ENCODE measurements around the gene SMYD3. TPM values are rescaled to one million over a fixed set of nuclear protein-coding genes. Genes with fewer than 3 reads are reported as not detected.

The SMYD3 gene
- total RNA-seq, 3 donors from 2014 or later (not counting 1 experiment from before 2014, with no cell fraction given), result 43.6 to 48.0 (median 46.1) TPM

DNA sequence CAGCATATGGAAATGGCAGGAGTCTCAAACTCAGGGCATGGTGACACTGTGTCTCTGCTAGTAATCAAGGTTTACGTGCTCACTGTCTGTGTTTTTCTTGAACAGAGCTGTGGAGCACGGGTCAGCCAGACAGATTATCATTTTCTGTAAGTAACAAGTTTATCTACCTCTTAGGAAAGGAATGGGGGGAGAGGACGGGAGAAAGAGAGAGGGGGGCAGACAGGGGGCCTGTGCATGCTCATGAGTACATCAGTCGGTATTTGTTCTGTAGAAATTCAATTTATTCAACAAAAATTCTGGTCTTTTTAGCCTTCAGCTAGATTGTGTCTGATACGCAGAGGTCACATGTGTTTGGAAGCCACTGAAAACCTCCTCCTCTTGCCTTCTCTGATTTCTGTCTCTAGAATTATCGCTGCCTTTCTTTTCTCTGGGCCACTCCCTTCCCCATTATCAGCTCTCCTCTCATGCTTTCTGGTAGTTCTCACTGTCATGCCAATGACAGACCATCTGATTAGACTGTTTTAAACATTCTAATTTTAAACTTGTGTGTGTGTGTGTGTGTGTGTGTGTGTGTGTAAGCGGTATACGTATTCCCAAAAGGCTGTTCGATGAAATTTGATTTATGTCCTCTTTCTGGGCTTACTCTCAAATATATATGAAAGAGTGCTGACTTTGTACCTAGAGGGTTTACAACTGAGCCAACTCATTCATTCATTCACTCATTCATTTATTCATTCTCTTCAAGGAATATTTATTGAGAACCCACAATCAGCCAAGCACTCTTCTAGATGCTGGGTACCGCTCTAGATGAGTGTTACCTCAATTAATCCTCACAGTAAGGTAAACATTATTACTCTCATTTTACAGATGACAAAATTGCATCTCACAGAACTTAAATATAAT lies 715.4 kb downstream of the SMYD3 start:
- Histone ChIP-seq H3K27me3 (ENCODE audit: control insufficient read depth, insufficient read depth, low read length) (no peaks in the 10 kb centered on the region), H3K4me1 (ENCODE audit: control insufficient read depth, insufficient read depth, low read length) (no peaks in the 10 kb centered on the region), H3K36me3 (ENCODE audit: control insufficient read depth, insufficient read depth, low read length) (no peaks in the 10 kb centered on the region), H3K9me3 (ENCODE audit: control insufficient read depth, insufficient read depth, low read length) (no peaks in the 10 kb centered on the region), H3K4me3 (ENCODE audit: low read length) (no peak overlapping the region), H3K27ac (ENCODE audit: low read length) (no peak overlapping the region)
- Mint-ChIP-seq H3K27ac (no peak overlapping the region), H3K9me3 (no peaks in the 10 kb centered on the region), H3K4me3 (no peak overlapping the region), H3K36me3 (no peaks in the 10 kb centered on the region), H3K27me3 (ENCODE audit: low read depth in 2 of 2) (no peaks in the 10 kb centered on the region), H3K4me1 (peaks cover 8 to 11% of the 10 kb centered on the region in 2 donors)
- TF ChIP-seq, protein P1, sequence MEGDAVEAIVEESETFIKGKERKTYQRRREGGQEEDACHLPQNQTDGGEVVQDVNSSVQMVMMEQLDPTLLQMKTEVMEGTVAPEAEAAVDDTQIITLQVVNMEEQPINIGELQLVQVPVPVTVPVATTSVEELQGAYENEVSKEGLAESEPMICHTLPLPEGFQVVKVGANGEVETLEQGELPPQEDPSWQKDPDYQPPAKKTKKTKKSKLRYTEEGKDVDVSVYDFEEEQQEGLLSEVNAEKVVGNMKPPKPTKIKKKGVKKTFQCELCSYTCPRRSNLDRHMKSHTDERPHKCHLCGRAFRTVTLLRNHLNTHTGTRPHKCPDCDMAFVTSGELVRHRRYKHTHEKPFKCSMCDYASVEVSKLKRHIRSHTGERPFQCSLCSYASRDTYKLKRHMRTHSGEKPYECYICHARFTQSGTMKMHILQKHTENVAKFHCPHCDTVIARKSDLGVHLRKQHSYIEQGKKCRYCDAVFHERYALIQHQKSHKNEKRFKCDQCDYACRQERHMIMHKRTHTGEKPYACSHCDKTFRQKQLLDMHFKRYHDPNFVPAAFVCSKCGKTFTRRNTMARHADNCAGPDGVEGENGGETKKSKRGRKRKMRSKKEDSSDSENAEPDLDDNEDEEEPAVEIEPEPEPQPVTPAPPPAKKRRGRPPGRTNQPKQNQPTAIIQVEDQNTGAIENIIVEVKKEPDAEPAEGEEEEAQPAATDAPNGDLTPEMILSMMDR (IDR thresholded peaks at IDR 0.05), result no peak
- 96% methylated on average over 7 of the region's 10 CpGs for WGBS (ENCODE audit: insufficient coverage)
- ATAC-seq, result no peak
- intact Hi-C loops (cut with micrococcal nuclease), result no loop called here
- no peak for DNase-seq

GRCh38 chr1:245790441-245790840 lies 716.6 kb downstream of the SMYD3 start:
- no peaks in the 10 kb centered on the region for H3K36me3 ChIP-seq (ENCODE audit: control insufficient read depth, insufficient read depth, low read length)
- H3K27me3 ChIP-seq (ENCODE audit: control insufficient read depth, insufficient read depth, low read length), result no peaks in the 10 kb centered on the region
- no peaks in the 10 kb centered on the region for H3K27me3 Mint-ChIP-seq (ENCODE audit: low read depth in 2 of 2)
- H3K4me1 Mint-ChIP-seq, result peaks cover 13 to 18% of the 10 kb centered on the region in 2 donors
- no peak overlapping the region for H3K27ac Mint-ChIP-seq
- H3K36me3 Mint-ChIP-seq, result no peaks in the 10 kb centered on the region
- DNase-seq, result no peak
- TF ChIP-seq, protein P1 (IDR thresholded peaks at IDR 0.05), result no peak
- no peaks in the 10 kb centered on the region for H3K9me3 Mint-ChIP-seq
- H3K27ac ChIP-seq (ENCODE audit: low read length), result no peak overlapping the region
- 100% methylated on average over 2 of the region's 2 CpGs for WGBS (ENCODE audit: insufficient coverage)
- intact Hi-C loops (cut with micrococcal nuclease), result no loop called here
- H3K4me3 ChIP-seq (ENCODE audit: low read length), result no peak overlapping the region
- no peaks in the 10 kb centered on the region for H3K4me1 ChIP-seq (ENCODE audit: control insufficient read depth, insufficient read depth, low read length)
- H3K4me3 Mint-ChIP-seq, result no peak overlapping the region
- H3K9me3 ChIP-seq (ENCODE audit: control insufficient read depth, insufficient read depth, low read length), result no peaks in the 10 kb centered on the region
- no peak for ATAC-seq

DNA sequence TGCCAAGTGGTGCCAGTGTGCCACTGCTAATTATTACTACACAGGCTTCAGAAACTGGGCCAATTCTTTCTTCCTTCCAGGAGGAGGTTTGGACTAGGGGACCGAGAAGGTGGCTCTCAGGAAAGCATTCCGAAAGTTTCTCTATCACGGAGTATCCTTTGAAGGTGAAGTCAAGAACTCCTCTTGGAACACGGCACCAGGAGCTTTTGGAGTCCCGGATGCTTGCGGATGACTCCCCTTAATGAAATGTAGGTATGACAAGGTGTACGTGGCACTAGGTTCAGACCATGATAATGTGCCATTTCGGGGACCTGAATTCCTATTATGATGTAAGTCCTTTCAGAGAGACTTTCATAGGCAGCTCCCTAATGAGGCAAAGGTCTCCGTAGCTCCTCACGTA lies 718.2 kb downstream of the SMYD3 start:
- ATAC-seq (no peak), DNase-seq (no peak)
- intact Hi-C loops (cut with micrococcal nuclease), result no loop called here
- Histone ChIP-seq H3K27me3 (ENCODE audit: control insufficient read depth, insufficient read depth, low read length) (no peaks in the 10 kb centered on the region), H3K36me3 (ENCODE audit: control insufficient read depth, insufficient read depth, low read length) (no peaks in the 10 kb centered on the region), H3K9me3 (ENCODE audit: control insufficient read depth, insufficient read depth, low read length) (no peaks in the 10 kb centered on the region), H3K27ac (ENCODE audit: low read length) (no peak overlapping the region), H3K4me3 (ENCODE audit: low read length) (no peak overlapping the region), H3K4me1 (ENCODE audit: control insufficient read depth, insufficient read depth, low read length) (no peaks in the 10 kb centered on the region)
- TF ChIP-seq, protein P1 (IDR thresholded peaks at IDR 0.05), result no peak
- Mint-ChIP-seq H3K9me3 (no peaks in the 10 kb centered on the region), H3K36me3 (no peaks in the 10 kb centered on the region), H3K27ac (no peak overlapping the region), H3K4me3 (no peak overlapping the region), H3K4me1 (peaks cover 13 to 23% of the 10 kb centered on the region in 2 donors), H3K27me3 (ENCODE audit: low read depth in 2 of 2) (no peaks in the 10 kb centered on the region)
- 97% methylated on average over 10 of the region's 10 CpGs for WGBS (ENCODE audit: insufficient coverage)

All from natural killer cell (primary cell).